SHP77 treated with DMSO at 0.1 percent for 48 hours (cell line): ENCODE measurements around the gene MED9.
A peak's percentile ranks its signal among the peaks of the same experiment; 100 is the strongest.

Source experiments
- DNase-seq: peaks from one replicate; lab custom pipeline; 2025; lab: John Stamatoyannopoulos, UW

MED9 gene

GRCh38 chr17:17538417-17539391 is 61.9 kb downstream of the MED9 start:
- peak; percentile 100 for DNase-seq

- DNase-seq = no peak
Measured at GRCh38 chr17:17539591-17539990, 62.8 kb downstream of the MED9 start.

- peak; percentile 82 for DNase-seq
Measured at GRCh38 chr17:17540278-17540906, 63.6 kb downstream of the MED9 start.

GRCh38 chr17:17540935-17541639 is 64.3 kb downstream of the MED9 start:
- DNase-seq = peak; percentile 39

GRCh38 chr17:17541640-17542001 is 64.8 kb downstream of the MED9 start:
- no peak for DNase-seq
